WTC11 (cell line): ENCODE data around the gene LCLAT1. TPM values are rescaled to one million over a fixed set of nuclear protein-coding genes. Genes with fewer than 3 reads are reported as not detected.

ENCODE experiments used
- ATAC-seq: fragments of 200-7000 bp; cut with Tn5 transposase; 2 replicates; pipeline ENCODE4 v1.10.0; 2021; ENCODE audit warnings: mild to moderate bottlenecking, moderate library complexity
- CTCF ChIA-PET: fragments of 300-600 bp; sonication (Branson Sonifier 250); formaldehyde crosslinking; loops from one replicate; lab custom pipeline; 2021; ENCODE audit warnings: antibody characterized with exemption; lab: Charles Lee
- POLR2A ChIA-PET: fragments of 350-600 bp; sonication (Branson Sonifier 250); formaldehyde crosslinking; loops from one replicate; lab custom pipeline; 2021; ENCODE audit warnings: antibody characterized with exemption; lab: Charles Lee
- DNase-seq: peaks from one replicate; pipeline ENCODE4 v3.0.0; 2021; ENCODE audit warnings: low spot score
- H3K27ac Mint-ChIP-seq: 2 replicates; pipeline ENCODE4 v1.8.0; 2021; ENCODE audit warnings: mixed read lengths
- H3K27me3 Mint-ChIP-seq: 2 replicates; pipeline ENCODE4 v1.8.0; 2021; ENCODE audit warnings: low read depth, mild to moderate bottlenecking, moderate library complexity, mixed read lengths
- H3K36me3 Mint-ChIP-seq: 2 replicates; pipeline ENCODE4 v1.8.0; 2021; ENCODE audit warnings: mixed read lengths
- H3K4me1 Mint-ChIP-seq: 2 replicates; pipeline ENCODE4 v1.8.0; 2022; ENCODE audit warnings: mixed read lengths
- H3K4me3 Mint-ChIP-seq: 2 replicates; pipeline ENCODE4 v1.8.0; 2021; ENCODE audit warnings: mild to moderate bottlenecking, moderate library complexity, mixed read lengths
- H3K9me3 Mint-ChIP-seq: 2 replicates; pipeline ENCODE4 v1.8.0; 2021; ENCODE audit warnings: mixed read lengths
- ATF6 ChIP-seq: sonication (generic); formaldehyde crosslinking; IDR thresholded peaks from 2 replicates; pipeline ENCODE4 v1.8.1; 2023; ENCODE audit warnings: mild to moderate bottlenecking, missing genetic modification reagents
- CREM ChIP-seq: sonication (generic); formaldehyde crosslinking; IDR thresholded peaks from 2 replicates; pipeline ENCODE4 v1.8.1; 2022; ENCODE audit warnings: mild to moderate bottlenecking, missing genetic modification reagents, moderate library complexity
- E2F1 ChIP-seq: sonication (generic); formaldehyde crosslinking; IDR thresholded peaks from 2 replicates; pipeline ENCODE4 v1.8.0; 2022; ENCODE audit warnings: mild to moderate bottlenecking, missing genetic modification reagents
- E2F4 ChIP-seq: sonication (generic); formaldehyde crosslinking; IDR thresholded peaks from 2 replicates; pipeline ENCODE4 v1.8.1; 2022; ENCODE audit warnings: low read depth, mild to moderate bottlenecking, moderate library complexity, missing genetic modification reagents, borderline replicate concordance
- EMX1 ChIP-seq: fragments of 250-450 bp; sonication (Bioruptor Pico); IDR thresholded peaks from 2 replicates; pipeline ENCODE4 v1.8.0; 2021; ENCODE audit warnings: mild to moderate bottlenecking
- ETV6 ChIP-seq: sonication (generic); formaldehyde crosslinking; IDR thresholded peaks from 2 replicates; pipeline ENCODE4 v1.8.1; 2022; ENCODE audit warnings: mild to moderate bottlenecking, missing genetic modification reagents
- FOXJ3 ChIP-seq: sonication (generic); formaldehyde crosslinking; IDR thresholded peaks from 2 replicates; pipeline ENCODE4 v1.9.0; 2021; ENCODE audit warnings: missing genetic modification reagents, mild to moderate bottlenecking, borderline replicate concordance
- FOXP1 ChIP-seq: sonication (generic); formaldehyde crosslinking; IDR thresholded peaks from 2 replicates; pipeline ENCODE4 v1.8.0; 2022; ENCODE audit warnings: missing genetic modification reagents, mild to moderate bottlenecking, moderate library complexity, borderline replicate concordance
- GABPB1 ChIP-seq: sonication (generic); formaldehyde crosslinking; IDR thresholded peaks from 2 replicates; pipeline ENCODE4 v1.8.1; 2023; ENCODE audit warnings: mild to moderate bottlenecking, missing genetic modification reagents
- IRF2 ChIP-seq: sonication (generic); formaldehyde crosslinking; IDR thresholded peaks from 2 replicates; pipeline ENCODE4 v1.8.0; 2022; ENCODE audit warnings: low read depth, missing genetic modification reagents, borderline replicate concordance
- JAZF1 ChIP-seq: fragments of 250-450 bp; sonication (Bioruptor Pico); IDR thresholded peaks from 2 replicates; pipeline ENCODE4 v1.9.0; 2021; ENCODE audit warnings: moderate library complexity, mild to moderate bottlenecking, inconsistent platforms
- MXD4 ChIP-seq: fragments of 250-450 bp; sonication (Bioruptor Pico); IDR thresholded peaks from 2 replicates; pipeline ENCODE4 v1.8.0; 2021; ENCODE audit warnings: mild to moderate bottlenecking, moderate library complexity, borderline replicate concordance
- NFE2L1 ChIP-seq: sonication (generic); formaldehyde crosslinking; IDR thresholded peaks from 2 replicates; pipeline ENCODE4 v1.8.1; 2023; ENCODE audit warnings: missing genetic modification reagents
- NR1H2 ChIP-seq: sonication (generic); formaldehyde crosslinking; IDR thresholded peaks from 2 replicates; pipeline ENCODE4 v1.9.0; 2021; ENCODE audit warnings: mild to moderate bottlenecking, moderate library complexity, missing genetic modification reagents
- OVOL2 ChIP-seq: fragments of 250-450 bp; sonication (Bioruptor Pico); IDR thresholded peaks from 2 replicates; pipeline ENCODE4 v1.9.0; 2021; ENCODE audit warnings: mild to moderate bottlenecking, borderline replicate concordance
- PRDM15 ChIP-seq: sonication (generic); formaldehyde crosslinking; IDR thresholded peaks from 2 replicates; pipeline ENCODE4 v1.8.0; 2022; ENCODE audit warnings: missing genetic modification reagents
- PRRX2 ChIP-seq: fragments of 250-450 bp; sonication (Bioruptor Pico); IDR thresholded peaks from 2 replicates; pipeline ENCODE4 v1.8.0; 2021; ENCODE audit warnings: mild to moderate bottlenecking
- RELA ChIP-seq: sonication (generic); formaldehyde crosslinking; IDR thresholded peaks from 2 replicates; pipeline ENCODE4 v1.8.1; 2022; ENCODE audit warnings: missing genetic modification reagents, mild to moderate bottlenecking, borderline replicate concordance
- ZMAT4 ChIP-seq: fragments of 250-450 bp; sonication (Bioruptor Pico); IDR thresholded peaks from 2 replicates; pipeline ENCODE4 v1.9.0; 2021; ENCODE audit warnings: mild to moderate bottlenecking
- ZNF219 ChIP-seq: sonication (generic); formaldehyde crosslinking; IDR thresholded peaks from 2 replicates; pipeline ENCODE4 v1.8.0; 2023; ENCODE audit warnings: missing genetic modification reagents, mild to moderate bottlenecking, borderline replicate concordance
- total RNA-seq: library from RNA; stranded (reverse); gene quantifications from 3 replicates; pipeline ENCODE4 v1.2.3, GENCODE V29; 2021

Gene LCLAT1
- total RNA-seq, 1 experiment from 2014 or later, result 22.3 TPM

GRCh38 chr2:30626397-30626796, 179.4 kb downstream of the LCLAT1 start:
- Mint-ChIP-seq H3K4me3 (no peak overlapping the region), H3K27me3 (no peaks in the 10 kb centered on the region), H3K36me3 (peaks cover 10% of the 10 kb centered on the region; the same call in 1 of the 2 replicates), H3K4me1 (peaks cover 28% of the 10 kb centered on the region), H3K27ac (no peak overlapping the region; the same call in 1 of the 2 replicates), H3K9me3 (0 out of 2 replicates have a peak, but pooled peaks cover 3% of the 10 kb centered on the region)
- DNase-seq (no peak), ATAC-seq (no peak)
- POLR2A ChIA-PET, result no interaction called here
- TF ChIP-seq E2F4 (no peak), E2F1 (CRISPR knock-in tag) (no peak), ATF6 (no peak)
- CTCF ChIA-PET, result no interaction called here

- DNase-seq (no peak), ATAC-seq (peak; percentile 79)
- Mint-ChIP-seq H3K9me3 (0 out of 2 replicates have a peak, but pooled peaks cover 3% of the 10 kb centered on the region), H3K4me3 (no peak overlapping the region), H3K4me1 (peaks cover 28% of the 10 kb centered on the region), H3K27me3 (no peaks in the 10 kb centered on the region), H3K36me3 (0 out of 2 replicates have a peak, but pooled peaks cover 4% of the 10 kb centered on the region), H3K27ac (peak overlapping the region; percentile 79)
- ChIA-PET CTCF (interaction anchor here (0.5 to 1.4 kb wide), 2 partner anchors 11 to 34 kb away, joined by 3 to 5 read pairs; no protein-coding TSS in a partner anchor), POLR2A (no interaction called here)
- TF ChIP-seq EMX1 (no peak), ETV6 (CRISPR knock-in tag) (no peak), ZMAT4 (CRISPR knock-in tag) (no peak), MXD4 (CRISPR knock-in tag) (no peak)
Observed at GRCh38 chr2:30627151-30627550, 180.1 kb downstream of the LCLAT1 start.

- CTCF ChIA-PET, result interaction anchor here (1.2 to 1.4 kb wide), 2 partner anchors 13 to 83 kb away, joined by 3 to 5 read pairs; no protein-coding TSS in a partner anchor
- Mint-ChIP-seq H3K36me3 (no peaks in the 10 kb centered on the region), H3K9me3 (no peaks in the 10 kb centered on the region), H3K4me3 (0 out of 2 replicates have a peak overlapping the region, but pooled peaks have one; percentile 3), H3K27ac (peak overlapping the region; percentile 74), H3K27me3 (no peaks in the 10 kb centered on the region), H3K4me1 (peaks cover 24% of the 10 kb centered on the region)
- POLR2A ChIA-PET, result no interaction called here
- no peak for ATAC-seq
- no peak for TF ChIP-seq IRF2
- TF ChIP-seq FOXJ3, result no peak
- no peak for TF ChIP-seq PRRX2 (CRISPR knock-in tag)
- no peak for TF ChIP-seq RELA (CRISPR knock-in tag)
- TF ChIP-seq FOXP1 (CRISPR knock-in tag), result no peak
- no peak for TF ChIP-seq ZMAT4 (CRISPR knock-in tag)
- no peak for TF ChIP-seq PRDM15 (CRISPR knock-in tag)
- TF ChIP-seq NR1H2 (CRISPR knock-in tag), result no peak
- no peak for TF ChIP-seq JAZF1 (CRISPR knock-in tag)
- no peak for TF ChIP-seq NFE2L1 (CRISPR knock-in tag)
- TF ChIP-seq OVOL2 (CRISPR knock-in tag), result no peak
- no peak for TF ChIP-seq CREM (CRISPR knock-in tag)
- no peak for TF ChIP-seq GABPB1 (CRISPR knock-in tag)
- no peak for TF ChIP-seq ZNF219 (CRISPR knock-in tag)
- no peak for DNase-seq
Observed at GRCh38 chr2:30628341-30628740, 181.3 kb downstream of the LCLAT1 start.
